Measurements from ENCODE around the gene ALDH1A2.

Gene ALDH1A2

DNA sequence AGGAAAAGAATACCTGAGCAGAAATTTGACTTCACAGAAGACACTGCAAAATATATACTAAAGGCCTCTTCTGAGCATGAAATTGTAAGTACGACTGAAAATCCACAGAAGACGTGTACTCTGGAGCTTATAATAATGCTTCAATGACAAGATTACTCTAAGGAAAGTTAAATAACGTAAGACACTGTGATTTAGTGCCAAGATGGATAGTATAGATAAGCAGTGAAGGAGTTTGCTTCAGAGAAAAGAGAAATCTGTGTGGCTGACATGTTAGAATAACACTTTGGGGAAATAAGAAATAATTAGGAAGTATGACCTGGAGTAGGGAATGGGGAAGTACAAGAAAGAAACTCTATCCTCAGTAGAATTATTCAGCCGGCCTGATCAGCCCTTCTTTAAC lies 28.9 kb downstream of the ALDH1A2 start:
- TF ChIP-seq, protein P1, sequence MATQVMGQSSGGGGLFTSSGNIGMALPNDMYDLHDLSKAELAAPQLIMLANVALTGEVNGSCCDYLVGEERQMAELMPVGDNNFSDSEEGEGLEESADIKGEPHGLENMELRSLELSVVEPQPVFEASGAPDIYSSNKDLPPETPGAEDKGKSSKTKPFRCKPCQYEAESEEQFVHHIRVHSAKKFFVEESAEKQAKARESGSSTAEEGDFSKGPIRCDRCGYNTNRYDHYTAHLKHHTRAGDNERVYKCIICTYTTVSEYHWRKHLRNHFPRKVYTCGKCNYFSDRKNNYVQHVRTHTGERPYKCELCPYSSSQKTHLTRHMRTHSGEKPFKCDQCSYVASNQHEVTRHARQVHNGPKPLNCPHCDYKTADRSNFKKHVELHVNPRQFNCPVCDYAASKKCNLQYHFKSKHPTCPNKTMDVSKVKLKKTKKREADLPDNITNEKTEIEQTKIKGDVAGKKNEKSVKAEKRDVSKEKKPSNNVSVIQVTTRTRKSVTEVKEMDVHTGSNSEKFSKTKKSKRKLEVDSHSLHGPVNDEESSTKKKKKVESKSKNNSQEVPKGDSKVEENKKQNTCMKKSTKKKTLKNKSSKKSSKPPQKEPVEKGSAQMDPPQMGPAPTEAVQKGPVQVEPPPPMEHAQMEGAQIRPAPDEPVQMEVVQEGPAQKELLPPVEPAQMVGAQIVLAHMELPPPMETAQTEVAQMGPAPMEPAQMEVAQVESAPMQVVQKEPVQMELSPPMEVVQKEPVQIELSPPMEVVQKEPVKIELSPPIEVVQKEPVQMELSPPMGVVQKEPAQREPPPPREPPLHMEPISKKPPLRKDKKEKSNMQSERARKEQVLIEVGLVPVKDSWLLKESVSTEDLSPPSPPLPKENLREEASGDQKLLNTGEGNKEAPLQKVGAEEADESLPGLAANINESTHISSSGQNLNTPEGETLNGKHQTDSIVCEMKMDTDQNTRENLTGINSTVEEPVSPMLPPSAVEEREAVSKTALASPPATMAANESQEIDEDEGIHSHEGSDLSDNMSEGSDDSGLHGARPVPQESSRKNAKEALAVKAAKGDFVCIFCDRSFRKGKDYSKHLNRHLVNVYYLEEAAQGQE (IDR thresholded peaks at IDR 0.05; ENCODE audit: insufficient read depth in 1 of 2, low read depth in 2 of 2, low read length in 2 of 2): no peak
- no peak for TF ChIP-seq SIN3A (IDR thresholded peaks at IDR 0.05; ENCODE audit: borderline replicate concordance, insufficient read depth, low read length)
- no peak for TF ChIP-seq TAF1 (IDR thresholded peaks at IDR 0.05; ENCODE audit: borderline replicate concordance, insufficient read depth, low read length)
- TF ChIP-seq FOXP2 (optimal IDR thresholded peaks at IDR 0.05; ENCODE audit: borderline replicate concordance, extremely low read depth, extremely low read length, insufficient read depth): no peak
- no peak for TF ChIP-seq POLR2AphosphoS5 (IDR thresholded peaks at IDR 0.05; ENCODE audit: low read depth, low read length)

DNA sequence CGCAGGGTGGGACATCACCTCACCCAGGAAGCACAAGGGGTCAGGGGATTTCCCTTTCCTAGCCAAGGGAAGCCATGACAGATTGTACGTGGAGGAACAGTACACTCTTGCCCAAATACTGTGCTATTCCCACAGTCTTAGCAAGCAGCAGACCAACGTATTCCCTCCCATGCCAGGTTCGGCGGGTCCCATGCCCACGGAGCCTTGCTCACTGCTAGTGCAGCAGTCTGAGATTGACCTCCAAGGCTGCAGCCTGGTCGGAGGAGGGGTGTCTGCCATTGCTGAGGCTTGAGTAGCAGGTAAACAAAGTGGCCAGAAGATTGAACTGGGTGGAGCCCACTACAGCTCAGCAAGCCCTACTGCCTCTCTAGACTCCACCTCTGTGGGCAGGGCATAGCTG lies 39.0 kb downstream of the ALDH1A2 start:
- TF ChIP-seq, protein P1 (IDR thresholded peaks at IDR 0.05; ENCODE audit: insufficient read depth in 1 of 2, low read depth in 2 of 2, low read length in 2 of 2): no peak
- TF ChIP-seq POLR2AphosphoS5 (IDR thresholded peaks at IDR 0.05; ENCODE audit: low read depth, low read length): no peak
- no peak for TF ChIP-seq TAF1 (IDR thresholded peaks at IDR 0.05; ENCODE audit: borderline replicate concordance, insufficient read depth, low read length)
- no peak for TF ChIP-seq SIN3A (IDR thresholded peaks at IDR 0.05; ENCODE audit: borderline replicate concordance, insufficient read depth, low read length)
- TF ChIP-seq FOXP2 (optimal IDR thresholded peaks at IDR 0.05; ENCODE audit: borderline replicate concordance, extremely low read depth, extremely low read length, insufficient read depth): no peak

DNA sequence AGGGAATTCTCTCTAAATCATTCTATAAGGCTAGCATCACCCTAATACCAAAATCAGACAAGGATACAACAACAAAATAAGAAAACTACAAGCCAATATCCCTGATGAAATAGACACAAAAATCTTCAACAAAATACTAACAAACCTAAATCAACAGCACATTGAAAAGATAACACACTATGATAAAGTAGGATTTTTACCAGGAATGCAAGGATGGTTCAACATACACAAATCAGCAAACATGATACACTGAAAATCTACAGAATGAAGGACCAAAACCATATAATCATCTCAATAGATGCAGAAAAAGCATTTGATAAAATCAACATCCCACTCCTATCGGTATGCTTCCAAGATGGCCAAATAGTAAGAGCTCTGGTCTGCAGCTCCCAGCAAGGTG lies 39.5 kb downstream of the ALDH1A2 start:
- no peak for TF ChIP-seq TAF1 (IDR thresholded peaks at IDR 0.05; ENCODE audit: borderline replicate concordance, insufficient read depth, low read length)
- no peak for TF ChIP-seq POLR2AphosphoS5 (IDR thresholded peaks at IDR 0.05; ENCODE audit: low read depth, low read length)
- TF ChIP-seq SIN3A (IDR thresholded peaks at IDR 0.05; ENCODE audit: borderline replicate concordance, insufficient read depth, low read length): no peak
- TF ChIP-seq FOXP2 (optimal IDR thresholded peaks at IDR 0.05; ENCODE audit: borderline replicate concordance, extremely low read depth, extremely low read length, insufficient read depth): no peak
- TF ChIP-seq, protein P1 (IDR thresholded peaks at IDR 0.05; ENCODE audit: insufficient read depth in 1 of 2, low read depth in 2 of 2, low read length in 2 of 2): no peak

DNA sequence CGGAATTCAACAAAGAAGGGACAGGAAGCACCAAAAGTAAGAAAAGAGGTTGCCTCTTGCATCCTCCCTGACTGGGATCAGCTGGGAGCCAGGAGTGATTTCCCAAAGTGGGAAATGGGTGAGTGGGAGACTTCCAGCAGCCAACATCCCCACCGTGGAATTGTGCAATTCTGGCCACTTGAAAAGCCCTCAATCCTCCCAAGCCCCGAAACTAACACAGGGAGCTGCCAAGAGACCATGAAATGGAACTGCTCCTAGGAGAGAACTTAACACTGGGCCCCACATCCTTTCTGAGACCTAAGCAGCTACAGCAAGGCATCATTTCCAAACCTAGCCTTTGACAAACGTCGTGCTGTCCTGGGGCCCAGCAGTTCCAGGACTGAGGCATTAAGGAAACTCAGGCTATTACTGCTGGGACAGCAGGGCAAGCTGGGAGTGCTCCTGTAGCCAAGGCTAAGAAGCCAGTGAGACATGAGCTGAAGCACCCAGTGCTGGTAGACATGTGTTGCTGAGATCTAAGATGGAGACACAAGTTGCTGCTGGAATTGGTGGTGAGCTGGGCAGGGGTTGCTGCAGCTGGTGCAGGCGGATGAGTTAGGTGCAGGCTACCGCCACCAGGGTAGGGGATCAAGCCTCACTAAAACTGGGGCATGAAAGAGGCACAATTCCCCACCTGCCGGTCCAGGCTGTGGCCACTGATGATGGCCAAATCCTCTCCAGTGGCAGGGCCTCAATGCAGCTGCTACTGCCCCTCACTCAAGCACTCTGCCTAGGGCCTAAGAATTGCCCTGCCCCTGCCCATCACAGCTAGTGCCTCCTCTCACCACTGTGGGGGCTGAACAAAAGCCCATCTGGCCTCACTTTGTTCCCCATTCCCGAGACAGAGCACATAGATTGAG lies 43.9 kb downstream of the ALDH1A2 start:
- TF ChIP-seq SIN3A (IDR thresholded peaks at IDR 0.05; ENCODE audit: borderline replicate concordance, insufficient read depth, low read length) (no peak), TAF1 (IDR thresholded peaks at IDR 0.05; ENCODE audit: borderline replicate concordance, insufficient read depth, low read length) (no peak), FOXP2 (optimal IDR thresholded peaks at IDR 0.05; ENCODE audit: borderline replicate concordance, extremely low read depth, extremely low read length, insufficient read depth) (no peak), POLR2AphosphoS5 (IDR thresholded peaks at IDR 0.05; ENCODE audit: low read depth, low read length) (no peak)
- TF ChIP-seq, protein P1 (IDR thresholded peaks at IDR 0.05; ENCODE audit: insufficient read depth in 1 of 2, low read depth in 2 of 2, low read length in 2 of 2): no peak

Data from PFSK-1 (cell line).